ENCODE measurements around the gene GHRH.

Gene GHRH

GRCh38 chr20:37236462-37236861 lies 25.2 kb downstream of the GHRH start:
- no peak for DNase-seq

GRCh38 chr20:37235065-37235464 lies 26.5 kb downstream of the GHRH start:
- no peak for DNase-seq

DNA sequence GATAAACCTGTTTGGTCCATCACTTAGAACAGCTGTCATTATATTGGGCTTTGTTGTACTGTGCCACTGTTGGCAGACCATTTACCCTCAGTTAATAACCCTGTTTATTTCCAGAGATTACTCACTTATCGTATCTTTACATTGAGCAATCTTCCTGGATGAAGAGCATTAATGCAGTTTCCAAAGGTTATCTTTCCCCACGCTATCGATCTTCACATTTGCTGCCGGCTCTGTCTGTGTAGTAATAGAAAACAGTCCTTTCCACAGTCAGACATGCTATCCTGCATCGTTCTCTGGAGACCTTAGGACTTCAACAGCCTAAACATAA lies 27.4 kb downstream of the GHRH start:
- DNase-seq, result no peak

- no peak for DNase-seq
Measured at GRCh38 chr20:37233548-37234253, 27.9 kb downstream of the GHRH start.

DNA sequence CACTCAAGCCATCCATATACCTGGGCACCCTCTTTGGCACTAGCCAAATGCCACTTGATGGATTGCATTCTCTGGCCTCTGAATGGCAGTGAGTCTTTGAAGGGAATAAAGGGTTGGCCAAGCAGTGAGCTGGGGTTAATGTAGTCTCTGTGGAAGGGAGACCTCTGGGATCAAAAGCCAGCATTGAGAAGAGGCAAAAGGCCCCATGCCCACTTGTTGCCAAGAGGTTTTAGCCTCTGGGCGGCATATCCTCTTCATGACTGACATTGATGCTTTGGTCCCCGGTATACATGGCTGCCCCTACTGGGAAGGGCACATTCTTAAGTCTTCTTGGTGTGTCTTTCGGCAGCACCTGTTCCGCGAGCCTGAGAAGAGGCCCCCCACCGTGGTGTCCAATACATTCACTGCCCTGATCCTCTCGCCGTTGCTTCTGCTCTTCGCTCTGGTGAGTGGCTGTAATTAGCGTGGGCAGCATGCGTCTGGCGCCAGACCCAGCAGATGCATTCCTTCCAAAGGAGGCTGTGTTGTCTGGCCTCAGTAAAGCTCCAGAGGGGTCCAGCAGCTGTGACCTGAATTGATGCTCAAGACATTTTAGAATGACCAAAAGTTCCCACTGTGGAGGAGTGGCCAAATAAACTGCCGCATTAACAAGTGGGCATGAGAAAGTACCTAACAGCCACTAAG lies 29.5 kb downstream of the GHRH start:
- no peak for DNase-seq

DNA sequence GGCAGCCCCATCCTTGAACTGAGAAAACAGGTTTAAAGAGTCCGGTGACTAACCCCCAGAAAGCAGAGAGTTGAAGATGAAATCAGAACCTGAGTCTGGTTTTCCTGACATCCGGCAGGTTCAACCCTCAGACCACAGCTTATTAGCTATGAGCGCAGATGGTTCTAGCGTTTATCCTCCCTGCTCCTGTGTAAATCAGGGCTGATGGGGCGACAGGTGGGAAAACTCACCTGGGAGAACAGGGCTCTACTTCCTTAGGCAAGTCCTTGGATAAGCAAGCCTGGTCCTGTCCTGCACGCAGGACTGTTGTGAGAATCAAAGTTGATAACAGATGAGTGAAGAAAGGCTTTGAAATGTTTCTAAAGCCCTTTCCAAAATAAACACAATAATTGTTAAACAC lies 31.4 kb downstream of the GHRH start:
- no peak for DNase-seq

DNA sequence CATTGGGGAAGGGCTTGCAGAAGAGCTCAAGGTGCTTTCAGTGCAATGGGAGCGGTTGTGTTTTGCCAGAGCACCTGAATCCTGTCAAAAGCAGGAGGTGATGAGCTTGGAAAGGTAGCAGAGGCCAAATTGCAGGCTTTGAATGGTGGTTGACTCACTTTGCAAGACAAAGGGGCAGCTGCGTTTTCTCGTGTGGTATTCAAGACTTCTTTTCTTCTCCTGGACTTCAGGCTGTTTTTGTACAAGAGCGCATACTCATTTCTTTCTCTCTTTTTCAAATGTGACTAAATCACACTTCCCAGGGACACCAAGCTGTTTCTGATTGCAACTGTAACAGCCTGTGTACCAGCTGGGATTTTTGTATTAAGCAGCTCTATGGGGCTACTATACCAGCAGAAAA lies 32.3 kb downstream of the GHRH start:
- DNase-seq, result no peak

DNA sequence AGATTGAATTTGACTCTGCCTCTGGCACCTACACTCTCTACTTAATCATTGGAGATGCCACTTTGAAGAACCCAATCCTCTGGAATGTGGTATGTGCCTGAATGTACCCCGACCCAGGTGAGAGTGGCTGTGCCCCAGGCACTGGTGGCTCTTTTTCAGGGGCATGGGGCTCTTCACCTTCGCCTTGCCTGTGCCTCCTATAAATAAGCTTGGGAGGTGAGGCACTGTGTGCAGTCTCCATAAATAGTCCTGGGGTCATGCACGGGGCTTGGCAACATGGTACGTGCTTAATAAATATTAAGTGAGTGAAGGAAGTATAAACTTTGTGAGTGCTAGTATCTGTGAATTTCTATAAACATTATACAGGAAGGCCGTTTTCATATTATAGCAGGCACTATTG lies 33.0 kb downstream of the GHRH start:
- DNase-seq, result no peak

DNA sequence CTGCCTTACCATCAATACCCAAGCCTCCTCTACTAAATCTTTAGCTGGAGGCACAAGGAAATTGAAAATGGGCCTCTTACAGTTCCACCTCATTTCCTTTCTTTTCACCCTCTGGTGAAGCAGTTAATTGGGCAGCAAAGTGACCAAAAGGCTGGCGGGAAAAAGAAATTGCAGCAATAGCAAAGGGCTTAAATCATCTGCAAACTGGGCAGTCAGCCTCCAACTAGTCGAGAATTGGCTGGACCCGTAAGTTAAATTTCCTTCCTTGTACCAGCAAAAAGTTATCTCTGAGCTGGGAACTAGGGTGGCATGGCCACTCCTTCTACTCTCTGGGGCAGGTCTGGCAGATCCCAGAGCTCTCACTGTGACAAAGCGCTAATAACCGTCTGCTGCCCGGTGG lies 33.5 kb downstream of the GHRH start:
- DNase-seq, result no peak

GRCh38 chr20:37226889-37227288 lies 34.7 kb downstream of the GHRH start:
- DNase-seq, result no peak

GRCh38 chr20:37225146-37225545 lies 36.5 kb downstream of the GHRH start:
- no peak for DNase-seq

DNA sequence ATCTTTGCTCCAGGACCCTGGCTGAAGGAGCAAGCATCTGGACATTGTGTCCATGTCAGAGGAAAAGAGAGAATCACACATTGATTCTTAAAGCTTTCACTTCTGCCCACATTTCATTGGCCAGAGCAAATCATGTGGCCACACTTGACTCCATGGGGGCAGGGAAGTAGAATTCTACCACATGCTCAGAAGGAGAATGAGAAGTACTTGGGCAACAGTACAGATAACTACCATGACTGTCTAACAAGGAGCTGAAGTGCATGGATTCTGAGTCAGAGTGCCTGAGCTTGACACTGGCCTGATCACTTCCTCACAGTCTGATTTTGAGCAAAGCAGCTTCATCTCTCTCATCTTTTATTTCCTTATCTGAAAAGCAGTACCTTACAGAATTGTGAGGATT lies 38.6 kb downstream of the GHRH start:
- peak; percentile 2 for DNase-seq

DNA sequence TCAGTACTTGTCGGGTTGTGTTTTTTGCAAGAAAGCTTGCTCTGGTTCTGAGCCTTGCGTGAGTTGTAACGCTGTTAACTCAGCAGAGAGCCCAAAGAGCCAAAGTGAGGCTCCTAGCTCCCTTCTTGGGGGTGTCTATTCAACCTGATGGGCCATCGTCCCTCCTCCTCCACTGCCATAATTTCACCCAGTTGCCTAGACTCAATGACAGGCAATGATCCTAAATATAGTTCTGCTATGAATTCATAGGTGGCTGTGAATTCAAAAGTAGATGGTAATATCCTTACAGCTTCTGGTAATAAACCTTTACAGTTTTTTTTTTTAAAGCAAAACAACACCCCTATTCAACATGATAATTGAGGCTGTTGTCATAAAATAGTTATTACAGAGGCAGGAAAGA lies 39.5 kb downstream of the GHRH start:
- DNase-seq, result no peak

GRCh38 chr20:37220731-37221130 lies 40.9 kb downstream of the GHRH start:
- no peak for DNase-seq

DNA sequence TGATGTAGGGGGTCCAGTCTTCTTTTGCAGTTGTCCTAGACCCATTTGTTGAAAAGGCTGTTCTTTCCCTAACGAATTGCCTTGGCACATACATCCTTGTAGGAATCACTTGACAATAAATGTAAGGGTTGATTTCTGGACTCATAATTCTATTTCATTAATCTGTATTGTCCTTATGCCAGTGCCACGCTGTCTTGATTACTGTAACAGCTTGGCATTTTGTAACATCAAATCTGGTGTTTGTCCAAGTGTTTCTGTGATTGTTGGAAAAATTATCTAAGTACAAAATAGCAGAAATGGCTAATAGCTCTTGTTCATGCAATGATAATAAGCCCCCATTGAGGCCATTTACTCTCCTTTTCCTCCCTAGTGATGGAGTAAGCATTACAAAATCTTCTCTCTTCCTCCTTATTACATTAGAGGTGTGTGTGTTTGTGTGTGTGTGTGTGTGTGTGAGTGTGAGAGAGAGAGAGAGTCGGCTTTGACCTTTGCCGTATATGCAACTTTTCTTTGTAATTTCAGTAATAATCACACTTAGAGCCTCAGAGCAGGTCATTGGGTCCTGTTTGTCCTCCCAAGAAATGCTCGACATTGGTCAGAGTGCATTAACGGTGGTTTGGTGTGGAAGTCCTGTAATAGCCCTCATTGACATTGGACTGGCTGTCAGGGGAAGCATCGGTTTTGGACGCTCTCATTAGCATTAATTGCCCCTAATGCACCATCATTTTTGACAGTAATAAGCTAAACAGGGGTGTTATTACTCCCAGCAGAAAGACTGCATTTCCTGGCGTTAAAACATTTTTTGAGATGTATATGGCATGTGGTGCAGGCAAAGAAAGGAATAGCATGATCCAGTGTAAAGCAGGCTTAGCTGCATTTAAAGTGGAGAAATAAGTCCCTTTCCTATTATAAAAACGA lies 41.6 kb downstream of the GHRH start:
- DNase-seq, result no peak

GRCh38 chr20:37218976-37219375 lies 42.6 kb downstream of the GHRH start:
- no peak for DNase-seq

- DNase-seq, result no peak
Measured at GRCh38 chr20:37218441-37218840, 43.2 kb downstream of the GHRH start.

GRCh38 chr20:37209661-37210314 lies 51.8 kb downstream of the GHRH start:
- no peak for DNase-seq

DNA sequence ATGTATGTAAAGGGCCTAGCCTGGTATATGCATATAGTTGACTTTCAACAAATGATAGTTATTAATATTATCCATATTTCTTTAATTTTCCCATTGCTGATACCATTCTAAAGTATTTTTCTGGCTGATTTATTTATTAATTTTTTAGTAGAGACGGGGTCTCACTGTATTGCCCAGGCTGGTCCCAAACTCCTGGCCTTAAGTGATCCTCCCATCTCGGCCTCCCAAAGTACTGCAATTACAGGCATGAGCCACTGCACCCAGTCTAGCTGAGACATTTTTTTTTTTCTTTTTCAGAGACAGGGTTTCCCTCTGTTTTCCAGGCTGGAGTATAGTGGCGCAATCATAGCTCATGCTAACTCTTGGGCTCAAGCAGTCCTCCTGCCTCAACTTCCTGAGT lies 52.4 kb downstream of the GHRH start:
- no peak for DNase-seq

DNA sequence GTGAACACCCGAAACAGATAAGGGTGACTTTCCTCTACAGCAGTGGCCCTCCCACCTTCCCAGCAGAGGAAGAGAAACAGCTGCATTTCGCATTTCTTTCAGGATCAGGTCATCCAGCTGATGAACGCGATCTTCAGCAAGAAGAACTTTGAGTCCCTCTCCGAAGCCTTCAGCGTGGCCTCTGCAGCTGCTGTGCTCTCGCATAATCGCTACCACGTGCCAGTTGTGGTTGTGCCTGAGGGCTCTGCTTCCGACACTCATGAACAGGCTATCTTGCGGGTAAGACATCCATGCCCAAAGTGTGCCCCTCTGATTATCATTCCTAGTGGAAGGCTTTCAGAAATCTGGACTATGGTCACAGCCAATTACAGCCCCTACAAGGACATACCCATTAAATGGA lies 54.4 kb downstream of the GHRH start:
- no peak for DNase-seq

GRCh38 chr20:37205794-37206193 lies 55.8 kb downstream of the GHRH start:
- no peak for DNase-seq

DNA sequence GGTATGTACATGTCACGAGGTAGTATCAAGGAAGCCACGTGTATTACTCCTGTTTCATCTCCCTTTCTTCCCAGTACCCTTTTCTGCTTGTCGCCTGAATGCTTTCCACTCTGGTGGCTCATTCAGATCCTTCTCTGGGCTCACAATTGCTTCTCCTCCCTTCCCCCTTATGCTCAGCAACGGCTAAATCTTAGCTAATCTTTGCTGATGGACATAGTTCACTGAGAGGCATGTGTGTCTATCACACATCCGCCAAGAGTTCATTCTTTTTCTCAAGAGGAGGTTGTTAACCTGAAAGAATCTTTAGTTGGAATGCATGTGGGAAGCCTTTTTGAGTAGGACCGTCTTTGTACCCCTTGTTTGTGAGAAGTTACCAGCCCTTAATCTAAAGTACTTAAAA lies 56.5 kb downstream of the GHRH start:
- no peak for DNase-seq

DNA sequence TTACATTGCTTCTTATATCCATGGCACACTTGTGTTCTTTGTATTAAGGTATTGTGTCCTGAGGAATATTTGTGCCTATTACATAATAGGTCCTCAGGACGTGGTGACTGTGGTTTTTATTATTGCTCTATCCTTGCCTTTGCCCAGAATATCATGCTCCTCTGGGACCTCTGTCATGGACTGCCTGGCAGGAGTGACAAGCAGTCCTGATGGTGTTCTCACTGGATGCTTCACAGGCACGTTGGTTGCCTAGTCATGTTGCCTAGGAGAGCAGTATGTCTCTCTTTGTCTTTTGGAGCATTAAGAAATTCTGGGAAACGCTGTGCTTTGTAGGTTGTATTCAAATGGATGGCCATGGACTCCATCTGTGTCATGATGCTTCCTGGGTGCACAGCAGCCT lies 57.6 kb downstream of the GHRH start:
- no peak for DNase-seq

Measured in NCI-H2029 treated with DMSO at 0.1 percent for 48 hours (cell line).